NCI-H1694 (cell line): ENCODE data around the gene ARL17A.
"Not testable (repeated sequence)": the region's sequence is repeated elsewhere in the genome, so short reads cannot be mapped to it uniquely, and the experiment has no call there.

Source experiments
- DNase-seq: peaks from one replicate; lab custom pipeline; 2025; lab: John Stamatoyannopoulos, UW

The ARL17A gene

GRCh38 chr17:46548607-46549006 lies 30.9 kb downstream of the ARL17A start:
- not testable (repeated sequence) for DNase-seq

GRCh38 chr17:46534716-46535115 lies 44.8 kb downstream of the ARL17A start:
- not testable (repeated sequence) for DNase-seq

- DNase-seq, result not testable (repeated sequence)
These were observed 67.3 kb downstream of the ARL17A start, which contains the start of gene LRRC37A2 for GRCh38 chr17:46512168-46512567. Gene LRRC37A2, plus strand, starts transcription at chr17:46512468. Its CDS starts 245 bp downstream, at chr17:46512713.

GRCh38 chr17:46505896-46506295 lies 73.6 kb downstream of the ARL17A start:
- not testable (repeated sequence) for DNase-seq

- not testable (repeated sequence) for DNase-seq
These were observed 79.9 kb downstream of the ARL17A start for GRCh38 chr17:46499437-46500139.

GRCh38 chr17:46492021-46492420 lies 87.5 kb downstream of the ARL17A start:
- DNase-seq, result not testable (repeated sequence)

- DNase-seq, result not testable (repeated sequence)
These were observed 98.2 kb downstream of the ARL17A start for GRCh38 chr17:46481310-46481709.

- not testable (repeated sequence) for DNase-seq
These were observed 100.7 kb downstream of the ARL17A start for GRCh38 chr17:46478823-46479222.

GRCh38 chr17:46475583-46475982 lies 103.9 kb downstream of the ARL17A start:
- DNase-seq, result not testable (repeated sequence)

GRCh38 chr17:46474489-46474888 lies 105.0 kb downstream of the ARL17A start:
- not testable (repeated sequence) for DNase-seq

- DNase-seq, result not testable (repeated sequence)
These were observed 111.9 kb downstream of the ARL17A start for GRCh38 chr17:46467618-46468017.
